MG63 (cell line): ENCODE results near the gene FEN1. TPM values are rescaled to one million over a fixed set of nuclear protein-coding genes. Genes with fewer than 3 reads are reported as not detected.

Experiments
- DNase-seq: peaks from one replicate; pipeline ENCODE4 v3.0.0-alpha.2; 2020
- H3K27me3 ChIP-seq: fragments of 250-450 bp; sonication (Bioruptor Pico); 2 replicates; pipeline ENCODE4 v1.5.1; 2020; ENCODE audit warnings: mild to moderate bottlenecking, moderate library complexity
- H3K36me3 ChIP-seq: fragments of 250-450 bp; sonication (Bioruptor Pico); 2 replicates; pipeline ENCODE4 v1.5.1; 2020; ENCODE audit warnings: mild to moderate bottlenecking, moderate library complexity
- H3K4me3 ChIP-seq: fragments of 250-450 bp; sonication (Bioruptor Pico); 2 replicates; pipeline ENCODE4 v1.5.1; 2020; ENCODE audit warnings: mild to moderate bottlenecking, moderate library complexity
- H3K9me3 ChIP-seq: fragments of 250-450 bp; sonication (Bioruptor Pico); 2 replicates; pipeline ENCODE4 v1.5.1; 2020; ENCODE audit warnings: mild to moderate bottlenecking, moderate library complexity
- total RNA-seq: library from RNA; depleted of rRNA; stranded (reverse); fragments of >200 nt; shearing (Covaris generic); gene quantifications from 2 replicates; pipeline ENCODE4 v1.2.3, GENCODE V29; 2014; ENCODE audit warnings: low replicate concordance; rRNA removed

FEN1 gene, protein sequence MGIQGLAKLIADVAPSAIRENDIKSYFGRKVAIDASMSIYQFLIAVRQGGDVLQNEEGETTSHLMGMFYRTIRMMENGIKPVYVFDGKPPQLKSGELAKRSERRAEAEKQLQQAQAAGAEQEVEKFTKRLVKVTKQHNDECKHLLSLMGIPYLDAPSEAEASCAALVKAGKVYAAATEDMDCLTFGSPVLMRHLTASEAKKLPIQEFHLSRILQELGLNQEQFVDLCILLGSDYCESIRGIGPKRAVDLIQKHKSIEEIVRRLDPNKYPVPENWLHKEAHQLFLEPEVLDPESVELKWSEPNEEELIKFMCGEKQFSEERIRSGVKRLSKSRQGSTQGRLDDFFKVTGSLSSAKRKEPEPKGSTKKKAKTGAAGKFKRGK
- 80.9 and 85.7 TPM in 2 replicates for total RNA-seq

DNA sequence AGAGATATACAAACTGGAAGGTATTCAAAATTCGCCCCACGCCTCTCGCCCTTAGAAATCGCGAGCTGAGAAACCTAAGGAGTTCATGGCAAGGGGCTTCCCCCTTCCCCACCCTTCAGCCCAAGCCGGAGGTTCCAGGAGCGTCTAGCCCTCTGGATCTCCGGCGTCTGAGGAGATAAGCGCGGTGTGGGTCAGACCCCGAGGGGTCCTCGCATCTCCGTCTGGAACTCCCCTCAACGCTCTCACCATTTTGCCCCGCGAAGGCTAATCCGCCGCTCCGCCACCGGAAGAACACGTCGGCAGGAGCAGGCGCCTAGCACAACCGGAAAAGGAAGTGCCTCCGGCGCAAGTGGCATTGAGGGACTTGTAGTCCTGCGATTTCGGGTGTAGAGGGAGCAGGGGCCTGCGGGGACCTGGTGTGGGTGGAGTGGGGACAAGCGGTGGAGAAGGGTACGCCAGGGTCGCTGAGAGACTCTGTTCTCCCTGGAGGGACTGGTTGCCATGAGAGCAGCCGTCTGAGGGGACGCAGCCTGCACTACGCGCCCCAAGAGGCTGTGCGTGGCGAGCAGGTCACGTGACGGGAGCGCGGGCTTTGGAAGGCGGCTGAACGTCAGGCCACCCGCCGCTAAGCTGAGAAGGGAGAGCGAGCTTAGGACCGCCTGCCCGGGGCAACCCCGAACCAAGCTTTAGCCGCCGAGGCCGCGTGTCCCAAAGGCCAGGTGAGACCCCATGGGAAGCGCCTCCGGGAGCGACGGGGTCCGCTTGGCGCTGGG lies at the start of gene FEN1, which contains the start of gene TMEM258:
Gene FEN1, plus strand, starts transcription at position 602 of the 773 bp plus-strand sequence. CDS start 2,451 bp downstream, outside the sequence.
Gene TMEM258, minus strand, starts transcription at position 290 of the 773 bp plus-strand sequence. Its CDS starts 41 bp downstream, at position 249.
- peaks cover 68% of the 10 kb centered on the region for H3K36me3 ChIP-seq
- H3K4me3 ChIP-seq = peak within 1 kb of the TSS; percentile 76
- DNase-seq = peak; percentile 90
- no peaks in the 10 kb centered on the region for H3K27me3 ChIP-seq
- H3K9me3 ChIP-seq = no peaks in the 10 kb centered on the region

DNA sequence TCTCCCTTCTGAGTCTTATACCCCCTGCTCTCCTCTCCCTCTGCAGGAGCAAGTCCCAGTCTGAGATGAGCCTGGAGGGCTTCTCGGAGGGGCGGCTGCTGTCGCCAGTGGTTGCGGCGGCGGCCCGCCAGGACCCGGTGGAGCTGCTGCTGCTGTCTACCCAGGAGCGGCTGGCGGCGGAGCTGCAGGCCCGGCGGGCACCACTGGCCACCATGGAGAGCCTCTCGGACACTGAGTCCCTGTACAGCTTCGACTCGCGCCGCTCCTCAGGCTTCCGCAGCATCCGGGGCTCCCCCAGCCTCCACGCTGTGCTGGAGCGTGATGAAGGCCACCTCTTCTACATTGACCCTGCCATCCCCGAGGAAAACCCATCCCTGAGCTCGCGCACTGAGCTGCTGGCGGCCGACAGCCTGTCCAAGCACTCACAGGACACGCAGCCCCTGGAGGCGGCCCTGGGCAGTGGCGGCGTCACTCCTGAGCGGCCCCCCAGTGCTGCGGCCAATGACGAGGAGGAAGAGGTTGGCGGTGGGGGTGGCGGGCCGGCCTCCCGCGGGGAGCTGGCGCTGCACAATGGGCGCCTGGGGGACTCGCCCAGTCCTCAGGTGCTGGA lies 49.1 kb upstream of the FEN1 start:
- Histone ChIP-seq H3K9me3 (no peaks in the 10 kb centered on the region), H3K4me3 (no peak overlapping the region), H3K27me3 (no peaks in the 10 kb centered on the region), H3K36me3 (no peaks in the 10 kb centered on the region; the same call in 1 of the 2 replicates)
- no peak for DNase-seq

DNA sequence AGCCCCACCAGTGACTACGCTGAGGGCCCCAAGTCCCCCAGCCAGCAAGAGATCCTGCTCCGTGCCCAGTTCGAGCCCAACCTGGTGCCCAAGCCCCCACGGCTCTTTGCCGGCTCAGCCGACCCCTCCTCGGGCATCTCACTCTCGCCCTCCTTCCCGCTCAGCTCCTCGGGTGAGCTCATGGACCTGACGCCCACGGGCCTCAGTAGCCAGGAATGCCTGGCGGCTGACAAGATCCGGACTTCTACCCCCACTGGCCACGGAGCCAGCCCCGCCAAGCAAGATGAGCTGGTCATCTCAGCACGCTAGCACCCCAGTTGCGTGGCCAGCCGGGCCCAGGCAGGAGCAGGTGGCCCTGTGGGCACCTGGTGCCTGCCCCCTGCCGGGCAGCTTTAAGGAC lies 48.5 kb upstream of the FEN1 start:
- no peak for DNase-seq
- no peaks in the 10 kb centered on the region for H3K27me3 ChIP-seq
- no peaks in the 10 kb centered on the region for H3K9me3 ChIP-seq
- no peaks in the 10 kb centered on the region; the same call in 1 of the 2 replicates for H3K36me3 ChIP-seq
- no peak overlapping the region for H3K4me3 ChIP-seq

DNA sequence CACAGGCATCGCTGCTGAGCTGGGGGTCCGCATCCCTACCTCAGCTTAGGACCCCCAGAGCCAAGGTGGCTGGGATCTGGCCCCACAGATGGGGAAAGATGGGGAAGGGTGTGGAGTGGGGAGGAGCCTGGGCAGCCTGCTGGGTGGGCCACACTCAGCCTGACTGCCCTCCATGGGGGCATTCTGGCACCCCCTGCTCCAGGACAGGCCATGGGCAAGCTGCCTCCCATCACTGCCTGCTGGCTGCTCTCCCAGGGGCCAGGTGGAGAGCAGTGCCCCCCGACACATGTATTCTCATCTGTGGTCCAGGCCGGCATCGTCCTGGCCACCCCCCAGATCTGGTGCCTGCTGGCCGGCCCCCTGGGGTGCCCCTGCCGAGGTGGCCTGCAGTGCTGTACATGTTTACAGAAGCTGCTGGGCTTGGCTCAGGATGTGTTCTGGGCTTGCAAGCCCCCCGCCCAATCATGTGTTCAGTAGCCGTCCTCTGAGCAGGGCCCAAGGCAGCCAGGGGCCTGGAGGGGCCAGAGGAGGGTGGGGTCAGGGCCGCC lies 48.0 kb upstream of the FEN1 start:
- DNase-seq = no peak
- no peak overlapping the region for H3K4me3 ChIP-seq
- no peaks in the 10 kb centered on the region for H3K27me3 ChIP-seq
- H3K36me3 ChIP-seq = no peaks in the 10 kb centered on the region; the same call in 1 of the 2 replicates
- no peaks in the 10 kb centered on the region for H3K9me3 ChIP-seq

DNA sequence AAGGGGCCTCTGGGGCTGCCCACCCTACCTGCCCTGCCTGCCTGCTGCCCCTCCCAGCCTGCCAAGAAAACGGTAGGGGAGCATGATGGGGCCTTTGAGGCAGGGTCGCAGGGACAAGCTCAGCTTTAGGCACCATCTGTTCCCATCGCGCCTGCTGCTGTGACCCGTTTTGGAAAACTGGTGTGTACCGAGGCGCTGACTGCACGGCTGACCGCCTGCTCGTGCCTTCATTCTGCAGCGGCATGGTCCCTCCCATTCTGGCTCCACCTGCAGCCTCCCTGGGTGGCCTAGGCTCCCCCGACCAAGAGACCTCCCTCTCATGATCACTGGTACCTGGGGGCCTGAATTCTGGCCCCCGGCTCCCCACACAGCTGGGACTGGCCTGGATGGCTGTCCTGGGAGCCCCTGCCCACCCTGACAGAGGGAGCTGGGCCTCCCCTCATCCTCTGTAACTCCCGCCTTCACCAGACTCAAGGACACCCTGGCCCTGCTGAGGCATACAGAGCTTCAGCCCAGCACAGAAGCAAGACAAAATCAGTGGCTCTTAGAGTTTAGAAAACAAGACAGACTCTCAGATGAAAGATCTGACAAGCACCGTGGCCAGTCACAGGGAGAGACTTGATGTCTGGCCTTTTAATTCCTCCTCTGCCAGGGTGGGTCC lies 46.8 kb upstream of the FEN1 start:
- DNase-seq = no peak
- no peaks in the 10 kb centered on the region for H3K27me3 ChIP-seq
- no peaks in the 10 kb centered on the region; the same call in 1 of the 2 replicates for H3K36me3 ChIP-seq
- no peaks in the 10 kb centered on the region for H3K9me3 ChIP-seq
- H3K4me3 ChIP-seq = no peak overlapping the region

DNA sequence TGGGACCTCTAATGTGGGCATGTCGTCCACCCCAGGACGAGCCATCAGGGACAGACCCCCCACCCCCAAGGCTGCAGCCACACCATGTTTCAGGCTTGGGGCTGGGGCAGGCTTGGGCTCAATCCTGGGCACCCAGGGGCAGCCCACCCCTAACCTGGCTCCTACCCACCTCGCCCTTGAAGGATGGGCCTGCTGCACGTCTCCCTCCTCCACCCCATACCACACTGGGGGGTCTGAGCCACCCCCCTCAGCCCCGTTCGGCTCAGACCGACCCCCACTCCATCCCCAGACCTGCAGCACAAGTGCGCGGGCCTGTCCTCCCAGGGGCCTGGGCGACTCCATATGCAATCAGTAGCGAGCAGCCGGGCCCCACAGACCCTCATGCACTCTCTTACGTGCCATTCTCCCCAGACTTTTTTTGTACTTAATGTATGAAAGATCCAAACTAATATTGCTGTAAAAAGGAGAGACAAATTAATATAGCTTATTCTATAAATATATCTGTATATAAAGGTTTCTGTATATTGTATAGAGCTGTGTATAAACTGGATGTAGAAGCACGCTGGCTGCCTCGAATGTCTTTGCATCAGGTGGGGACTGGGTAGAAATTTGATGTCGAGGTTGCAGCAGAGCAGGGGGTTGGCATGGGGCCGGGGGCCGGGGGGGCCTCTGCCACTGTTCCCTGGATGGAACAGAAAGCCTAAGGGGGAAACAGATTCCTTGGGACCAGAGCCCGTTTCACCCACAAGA lies 46.1 kb upstream of the FEN1 start:
- no peak for DNase-seq
- H3K4me3 ChIP-seq = no peak overlapping the region
- no peaks in the 10 kb centered on the region for H3K9me3 ChIP-seq
- H3K27me3 ChIP-seq = no peaks in the 10 kb centered on the region
- H3K36me3 ChIP-seq = no peaks in the 10 kb centered on the region

DNA sequence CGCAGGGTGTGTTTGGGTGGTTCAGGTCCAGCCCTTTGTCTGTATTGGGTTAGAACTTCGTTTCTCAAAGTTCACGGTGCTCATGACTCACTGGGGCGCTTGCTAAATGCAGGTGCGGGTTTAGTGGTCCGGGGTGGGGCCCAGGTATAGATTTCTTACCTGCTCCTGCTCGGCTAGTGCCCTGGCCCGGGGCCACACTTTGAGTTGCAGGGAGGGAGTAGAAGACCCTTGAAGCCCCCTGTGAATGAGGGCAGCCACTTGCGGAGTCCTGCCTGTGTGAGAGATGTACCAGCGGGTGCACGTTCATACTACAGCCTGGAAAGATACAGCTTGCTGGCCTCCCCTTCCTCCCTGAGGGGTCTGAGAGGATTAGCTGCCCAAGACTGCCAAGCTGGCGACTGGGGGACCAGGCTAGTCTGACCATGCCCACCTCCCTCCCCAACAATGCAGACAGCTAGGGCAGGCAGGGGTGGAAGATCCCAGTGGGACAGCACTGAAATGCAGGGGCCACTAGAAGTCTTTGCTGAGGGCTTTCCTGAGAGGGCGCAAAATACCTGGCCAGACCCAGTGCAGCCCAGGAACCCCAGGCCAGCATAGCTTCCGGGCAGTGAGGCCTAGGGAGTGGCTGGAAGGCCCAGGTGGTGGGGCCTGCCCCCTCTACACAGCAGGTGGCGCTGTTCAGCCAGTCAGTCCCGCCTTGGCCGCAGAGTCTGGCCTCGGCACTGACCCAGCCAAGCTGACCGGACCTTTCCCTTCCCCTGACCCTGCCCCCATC lies 45.3 kb upstream of the FEN1 start:
- H3K27me3 ChIP-seq = no peaks in the 10 kb centered on the region

DNA sequence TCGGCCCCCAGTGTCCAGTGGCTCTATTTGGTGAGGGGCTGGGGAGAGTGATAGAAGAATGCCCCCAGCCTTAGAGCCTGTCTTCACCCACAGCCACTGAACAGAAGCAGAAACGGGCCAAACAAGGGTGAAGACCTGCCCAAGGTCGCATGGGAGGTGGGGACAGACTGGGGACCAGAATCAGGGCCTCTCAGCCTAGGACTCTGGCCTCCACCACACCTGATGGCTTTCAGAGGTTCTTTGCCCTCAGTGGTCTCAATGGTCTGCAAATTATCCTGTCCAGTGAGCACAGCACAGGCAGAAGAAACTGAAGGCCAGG lies 44.8 kb upstream of the FEN1 start:
- Histone ChIP-seq H3K9me3 (no peaks in the 10 kb centered on the region), H3K4me3 (no peak overlapping the region), H3K36me3 (no peaks in the 10 kb centered on the region), H3K27me3 (no peaks in the 10 kb centered on the region)
- no peak for DNase-seq

More for the DNA sequence above, 45.3 kb upstream of the FEN1 start:
- Histone ChIP-seq H3K9me3 (no peaks in the 10 kb centered on the region), H3K4me3 (no peak overlapping the region), H3K36me3 (no peaks in the 10 kb centered on the region)
- peak; percentile 66 for DNase-seq

DNA sequence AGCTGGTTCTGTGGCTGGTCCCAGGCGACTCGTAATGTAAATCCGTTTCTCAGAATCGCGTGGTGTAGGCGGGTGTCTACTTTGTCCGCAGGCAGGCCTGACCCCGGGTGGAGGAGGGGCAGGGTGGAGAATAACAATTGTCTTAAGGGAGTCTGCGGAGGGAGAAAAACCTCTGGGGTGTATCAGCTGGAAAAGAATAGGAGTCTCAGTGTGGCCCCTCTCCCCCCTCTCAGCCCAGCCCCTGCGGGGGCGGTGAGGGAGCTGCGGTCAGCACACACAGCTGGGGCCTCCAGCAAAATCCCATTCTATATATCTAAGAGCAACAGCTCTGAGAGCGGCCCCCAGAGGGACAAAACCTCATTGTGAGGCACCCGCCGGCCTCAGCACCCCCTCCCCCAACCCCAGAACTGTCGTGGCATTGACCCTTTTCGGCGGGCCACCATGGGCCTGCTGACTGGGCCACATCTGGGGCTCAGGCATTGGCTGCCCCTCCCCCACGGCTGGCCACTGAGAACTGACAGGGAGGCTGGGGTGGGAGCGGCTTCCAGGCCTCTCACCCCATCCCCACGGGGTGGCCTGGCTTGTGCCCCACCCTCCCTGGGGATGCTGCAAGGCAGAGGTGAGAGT lies 43.0 kb upstream of the FEN1 start:
- Histone ChIP-seq H3K4me3 (no peak overlapping the region), H3K9me3 (no peaks in the 10 kb centered on the region), H3K36me3 (no peaks in the 10 kb centered on the region), H3K27me3 (no peaks in the 10 kb centered on the region)
- no peak for DNase-seq

DNA sequence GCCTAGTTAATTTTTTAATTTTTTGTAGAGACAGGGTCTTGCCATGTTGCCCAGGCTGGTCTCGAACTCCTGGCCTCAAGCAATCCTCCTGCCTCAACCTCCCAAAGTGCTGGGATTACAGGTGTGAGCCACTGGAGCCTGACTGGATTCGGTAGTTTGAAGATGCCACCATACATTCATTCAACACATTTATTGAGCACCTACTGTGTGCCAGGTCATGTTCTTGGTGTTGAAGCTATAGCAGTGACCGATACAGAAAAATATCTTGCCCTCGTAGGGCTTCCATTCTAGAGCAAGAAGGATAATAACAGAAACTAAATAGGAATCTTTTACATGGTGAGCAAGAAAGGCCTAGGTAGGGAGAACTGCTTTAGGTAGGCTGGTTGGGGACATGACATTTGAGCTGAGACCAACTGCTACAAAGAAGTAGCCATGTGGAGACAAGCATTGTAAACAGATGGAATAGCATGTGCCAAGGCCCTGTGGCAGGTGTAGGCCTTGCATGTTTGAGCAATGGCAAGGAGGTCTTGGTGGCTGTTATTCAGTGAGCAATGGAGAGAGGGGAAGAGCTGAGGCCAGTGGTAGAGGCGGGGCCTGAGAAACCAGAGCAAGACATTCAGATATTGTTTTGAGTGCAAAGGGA lies 42.0 kb upstream of the FEN1 start:
- Histone ChIP-seq H3K9me3 (no peaks in the 10 kb centered on the region), H3K27me3 (no peaks in the 10 kb centered on the region), H3K36me3 (no peaks in the 10 kb centered on the region), H3K4me3 (no peak overlapping the region)
- no peak for DNase-seq

DNA sequence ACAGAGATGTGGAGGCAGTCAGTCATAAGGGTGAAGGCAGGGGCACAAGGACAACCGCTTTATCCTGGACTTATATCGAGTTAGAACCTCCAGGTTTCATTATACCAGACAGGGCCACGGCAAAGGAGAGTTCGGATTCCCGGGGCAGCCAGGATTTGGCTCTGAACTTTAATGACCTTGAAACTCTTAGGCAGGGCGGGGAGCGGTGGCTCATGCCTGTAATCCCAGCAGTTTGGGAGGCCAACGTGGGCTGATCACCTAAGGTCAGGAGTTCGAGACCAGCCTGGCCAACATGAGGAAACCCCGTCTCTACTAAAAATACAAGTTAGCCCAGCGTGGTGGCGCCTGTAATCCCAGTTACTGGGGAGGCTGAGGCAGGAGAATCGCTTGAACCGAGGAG lies 41.3 kb upstream of the FEN1 start:
- no peak for DNase-seq
- H3K9me3 ChIP-seq = no peaks in the 10 kb centered on the region
- H3K4me3 ChIP-seq = no peak overlapping the region
- no peaks in the 10 kb centered on the region for H3K36me3 ChIP-seq
- no peaks in the 10 kb centered on the region for H3K27me3 ChIP-seq

DNA sequence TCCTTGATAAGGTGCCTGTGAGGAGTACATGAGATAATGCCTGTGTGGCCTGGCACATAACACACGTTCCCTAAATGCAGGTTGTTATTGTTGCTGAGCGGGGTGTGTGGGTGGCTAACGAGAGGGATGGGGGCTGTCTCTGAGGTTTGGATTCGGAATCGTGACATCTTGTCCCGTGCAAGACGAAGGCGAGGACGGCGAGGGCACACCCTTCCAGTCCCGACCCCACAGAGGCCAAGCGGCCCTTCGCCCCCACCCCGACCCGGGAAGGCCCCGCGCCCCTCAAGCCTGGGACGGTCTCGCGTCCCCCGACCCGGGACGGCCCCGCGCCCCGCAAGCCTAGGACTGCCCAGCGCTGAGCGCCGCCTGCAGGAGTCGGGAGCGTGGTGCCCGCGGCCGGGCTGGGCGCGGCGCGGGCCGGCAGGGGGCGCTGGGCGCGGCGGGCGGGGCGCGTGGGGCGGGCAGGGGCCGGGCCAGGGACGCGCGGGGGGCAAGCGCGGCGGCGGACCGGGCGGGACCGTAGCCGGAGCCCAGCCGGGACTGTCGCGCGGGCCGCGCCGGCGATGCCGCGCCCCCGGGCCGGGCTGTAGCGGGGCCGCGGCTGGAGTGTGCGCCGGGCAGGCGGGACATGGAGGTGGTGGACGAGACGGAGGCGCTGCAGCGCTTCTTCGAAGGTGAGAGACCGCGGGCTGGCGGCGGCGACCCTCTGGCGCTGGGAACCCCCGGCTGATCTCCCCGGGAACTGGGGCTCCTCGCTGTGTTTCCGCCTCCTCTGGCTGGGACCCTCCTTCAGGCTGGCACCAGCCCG lies 40.4 kb upstream of the FEN1 start, which contains the start of gene MYRF:
Gene MYRF, plus strand, starts transcription at position 520 of the 808 bp plus-strand sequence. Its CDS starts 109 bp downstream, at position 629.
- peak; percentile 51 for DNase-seq
- H3K27me3 ChIP-seq = no peaks in the 10 kb centered on the region
- no peaks in the 10 kb centered on the region for H3K36me3 ChIP-seq
- H3K9me3 ChIP-seq = no peaks in the 10 kb centered on the region
- H3K4me3 ChIP-seq = peak within 1 kb of the TSS; percentile 35

DNA sequence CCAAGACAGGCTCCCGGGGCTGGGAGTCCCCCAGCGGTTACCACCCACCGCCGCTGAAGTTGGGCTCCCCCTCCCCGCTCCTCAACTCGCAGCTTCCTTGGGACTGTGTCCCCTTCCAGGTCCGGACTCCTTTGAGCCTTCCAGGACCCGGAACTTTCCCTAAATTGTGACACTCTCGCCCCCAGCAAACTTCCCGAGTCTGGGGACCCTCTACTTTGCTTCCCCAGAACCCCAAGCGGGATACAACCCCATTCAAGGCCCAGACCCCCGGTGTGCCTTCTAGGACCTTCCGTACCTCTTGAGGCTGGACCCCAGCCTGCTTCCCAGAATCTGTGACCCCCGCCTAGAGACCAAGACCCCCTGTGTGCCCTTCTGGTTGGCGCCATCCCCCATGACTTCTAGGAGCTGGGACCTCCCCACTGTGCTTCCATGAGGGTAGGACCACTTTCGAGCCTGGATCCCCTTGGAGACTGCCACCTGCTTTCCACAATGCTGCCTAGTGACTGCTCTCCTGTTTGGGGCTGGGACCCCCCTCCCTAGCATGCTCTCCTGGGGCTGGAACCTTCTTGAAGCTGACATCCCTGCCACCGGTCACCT lies 39.7 kb upstream of the FEN1 start:
- no peaks in the 10 kb centered on the region for H3K36me3 ChIP-seq
- no peaks in the 10 kb centered on the region for H3K9me3 ChIP-seq
- H3K4me3 ChIP-seq = peak overlapping the region; percentile 35
- no peak for DNase-seq
- H3K27me3 ChIP-seq = no peaks in the 10 kb centered on the region
